ENCODE data around the gene EXOC3. TPM values are rescaled to one million over a fixed set of nuclear protein-coding genes. Genes with fewer than 3 reads are reported as not detected.
"Not testable (repeated sequence)": the region's sequence is repeated elsewhere in the genome, so short reads cannot be mapped to it uniquely, and the experiment has no call there.

EXOC3 gene
- total and polyA plus RNA-seq, 3 experiments from 2014 or later = 42.9 to 52.4 (median 50.2) TPM

DNA sequence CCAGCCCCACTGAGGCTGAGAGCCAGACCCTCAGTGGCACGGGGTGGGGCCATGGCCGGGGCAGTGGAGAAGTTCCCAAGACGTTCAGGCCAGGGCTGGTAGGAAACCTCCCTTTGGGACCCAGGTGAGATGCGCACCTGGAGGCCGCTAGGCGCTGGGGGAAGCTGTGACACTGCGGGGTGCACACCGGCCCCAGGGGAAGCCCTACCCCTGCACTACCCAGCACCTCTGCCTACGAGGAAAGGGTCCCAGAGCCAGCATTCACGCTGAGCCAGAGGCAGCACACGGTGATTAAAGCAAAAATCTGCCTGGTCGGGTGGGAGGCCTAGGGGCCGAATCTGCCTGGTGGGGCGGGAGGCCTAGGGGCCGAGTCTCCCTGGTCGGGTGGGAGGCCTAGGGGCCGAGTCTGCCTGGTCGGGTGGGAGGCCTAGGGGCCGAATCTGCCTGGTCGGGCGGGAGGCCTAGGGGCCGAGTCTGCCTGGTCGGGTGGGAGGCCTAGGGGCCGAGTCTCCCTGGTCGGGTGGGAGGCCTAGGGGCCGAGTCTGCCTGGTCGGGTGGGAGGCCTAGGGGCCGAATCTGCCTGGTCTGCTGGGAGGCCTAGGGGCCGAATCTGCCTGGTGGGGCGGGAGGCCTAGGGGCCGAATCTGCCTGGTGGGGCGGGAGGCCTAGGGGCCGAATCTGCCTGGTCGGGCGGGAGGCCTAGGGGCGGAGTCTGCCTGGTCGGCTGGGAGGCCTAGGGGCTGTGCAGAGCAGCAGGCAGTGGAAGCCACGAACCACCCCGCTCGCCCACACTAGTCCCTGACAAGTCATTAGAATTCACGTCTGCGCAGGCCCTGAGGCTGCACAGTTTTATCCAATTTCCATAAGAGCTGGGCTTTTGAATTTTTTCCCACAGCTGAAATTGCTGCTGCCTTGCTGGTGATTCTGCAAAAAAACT is 27.7 kb upstream of the EXOC3 start:
- H3K36me3 ChIP-seq (ENCODE audit: insufficient read depth, low read length); H3K4me3 ChIP-seq (ENCODE audit: low read length); CTCF ChIA-PET; H3K4me1 ChIP-seq (ENCODE audit: insufficient read depth, low read length); H3K9me3 Mint-ChIP-seq; H3K4me1 Mint-ChIP-seq; H3K9me3 ChIP-seq (ENCODE audit: low read length); H3K36me3 Mint-ChIP-seq; H3K27me3 ChIP-seq (ENCODE audit: insufficient read depth, low read length, poor library complexity, severe bottlenecking); DNase-seq; POLR2A ChIA-PET: not testable (repeated sequence)
- peak overlapping the region; percentile 69 for H3K27ac ChIP-seq (ENCODE audit: low read depth, low read length)
- Mint-ChIP-seq H3K27ac (peak overlapping the region in 2 of 8 donors; percentile 58), H3K27me3 (peaks cover 0 to 12% of the 10 kb centered on the region in 2 donors), H3K4me3 (peak overlapping the region in 1 of 7 donors; percentile 46)

DNA sequence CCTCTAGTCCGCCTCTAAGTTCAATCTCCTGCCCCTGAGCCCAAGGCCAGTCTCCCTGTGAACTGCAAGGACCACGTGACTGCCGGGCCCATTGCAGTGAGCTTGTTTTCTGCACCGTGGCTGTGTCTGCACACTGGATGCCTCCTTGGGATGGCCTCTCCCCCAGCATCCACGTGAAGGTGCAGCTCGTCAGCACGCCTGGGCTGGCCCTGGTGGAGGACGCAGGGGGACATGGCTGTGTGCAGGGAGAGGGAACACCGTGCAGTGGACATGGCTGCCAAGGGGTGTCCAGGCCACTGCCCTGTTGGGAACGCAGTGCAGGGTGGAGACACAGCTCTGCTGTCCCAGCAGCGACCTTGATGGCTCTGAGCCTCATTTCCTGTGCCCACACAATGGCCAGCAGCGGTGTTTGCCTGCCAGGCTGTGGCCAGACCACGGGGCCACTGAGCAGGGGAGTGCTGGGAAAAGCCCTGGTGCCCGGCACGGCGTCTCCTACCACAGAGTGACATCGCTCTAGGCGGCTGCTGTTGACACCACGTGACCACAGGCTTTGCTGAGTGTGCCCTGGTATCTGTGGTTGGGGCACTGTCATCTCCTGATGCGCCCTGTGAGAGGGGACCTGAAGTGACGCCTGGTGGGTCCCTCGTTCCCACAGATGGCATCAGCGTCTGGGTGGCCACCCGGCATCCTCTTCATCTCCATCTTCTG is 26.9 kb upstream of the EXOC3 start:
- H3K27me3 ChIP-seq (ENCODE audit: insufficient read depth, low read length, poor library complexity, severe bottlenecking) = no peaks in the 10 kb centered on the region
- H3K4me3 ChIP-seq (ENCODE audit: low read length) = no peak overlapping the region
- no peaks in the 10 kb centered on the region for H3K9me3 ChIP-seq (ENCODE audit: low read length)
- POLR2A ChIA-PET = no interaction called here
- CTCF ChIA-PET = no interaction called here
- Mint-ChIP-seq H3K27ac (peak overlapping the region in 2 of 8 donors; percentile 58), H3K4me1 (no peaks in the 10 kb centered on the region), H3K4me3 (peak overlapping the region in 1 of 7 donors; percentile 46), H3K27me3 (peaks cover 0 to 6% of the 10 kb centered on the region in 2 donors), H3K9me3 (no peaks in the 10 kb centered on the region), H3K36me3 (no peaks in the 10 kb centered on the region)
- H3K36me3 ChIP-seq (ENCODE audit: insufficient read depth, low read length) = no peaks in the 10 kb centered on the region
- H3K27ac ChIP-seq (ENCODE audit: low read depth, low read length) = peak overlapping the region; percentile 69
- H3K4me1 ChIP-seq (ENCODE audit: insufficient read depth, low read length) = no peaks in the 10 kb centered on the region
- DNase-seq = no peak

DNA sequence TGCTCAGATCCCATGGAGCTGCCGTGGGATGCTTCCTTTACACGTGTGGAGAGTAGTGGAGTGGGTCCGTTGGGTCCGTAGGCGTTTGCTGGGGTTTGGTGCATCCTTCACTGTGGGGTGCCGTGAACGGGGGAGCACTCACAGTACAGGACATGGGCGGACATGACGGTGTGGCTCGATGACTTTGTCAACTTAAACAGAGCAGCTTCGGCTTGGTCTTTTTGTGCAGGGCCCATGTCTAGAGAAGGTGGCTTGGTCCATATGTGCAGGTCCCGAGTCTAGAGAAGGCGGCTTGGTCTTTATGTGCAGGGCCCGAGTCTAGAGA is 26.4 kb upstream of the EXOC3 start:
- no peaks in the 10 kb centered on the region for H3K27me3 ChIP-seq (ENCODE audit: insufficient read depth, low read length, poor library complexity, severe bottlenecking)
- ChIA-PET POLR2A (no interaction called here), CTCF (no interaction called here)
- H3K4me3 ChIP-seq (ENCODE audit: low read length) = no peak overlapping the region
- no peaks in the 10 kb centered on the region for H3K36me3 Mint-ChIP-seq
- no peaks in the 10 kb centered on the region for H3K36me3 ChIP-seq (ENCODE audit: insufficient read depth, low read length)
- H3K27ac ChIP-seq (ENCODE audit: low read depth, low read length) = no peak overlapping the region
- no peak overlapping the region for H3K27ac Mint-ChIP-seq
- no peaks in the 10 kb centered on the region for H3K4me1 ChIP-seq (ENCODE audit: insufficient read depth, low read length)
- H3K4me3 Mint-ChIP-seq = no peak overlapping the region
- H3K4me1 Mint-ChIP-seq = no peaks in the 10 kb centered on the region
- DNase-seq = no peak
- H3K27me3 Mint-ChIP-seq = peaks cover 0 to 3% of the 10 kb centered on the region in 2 donors
- H3K9me3 Mint-ChIP-seq = no peaks in the 10 kb centered on the region
- no peaks in the 10 kb centered on the region for H3K9me3 ChIP-seq (ENCODE audit: low read length)

DNA sequence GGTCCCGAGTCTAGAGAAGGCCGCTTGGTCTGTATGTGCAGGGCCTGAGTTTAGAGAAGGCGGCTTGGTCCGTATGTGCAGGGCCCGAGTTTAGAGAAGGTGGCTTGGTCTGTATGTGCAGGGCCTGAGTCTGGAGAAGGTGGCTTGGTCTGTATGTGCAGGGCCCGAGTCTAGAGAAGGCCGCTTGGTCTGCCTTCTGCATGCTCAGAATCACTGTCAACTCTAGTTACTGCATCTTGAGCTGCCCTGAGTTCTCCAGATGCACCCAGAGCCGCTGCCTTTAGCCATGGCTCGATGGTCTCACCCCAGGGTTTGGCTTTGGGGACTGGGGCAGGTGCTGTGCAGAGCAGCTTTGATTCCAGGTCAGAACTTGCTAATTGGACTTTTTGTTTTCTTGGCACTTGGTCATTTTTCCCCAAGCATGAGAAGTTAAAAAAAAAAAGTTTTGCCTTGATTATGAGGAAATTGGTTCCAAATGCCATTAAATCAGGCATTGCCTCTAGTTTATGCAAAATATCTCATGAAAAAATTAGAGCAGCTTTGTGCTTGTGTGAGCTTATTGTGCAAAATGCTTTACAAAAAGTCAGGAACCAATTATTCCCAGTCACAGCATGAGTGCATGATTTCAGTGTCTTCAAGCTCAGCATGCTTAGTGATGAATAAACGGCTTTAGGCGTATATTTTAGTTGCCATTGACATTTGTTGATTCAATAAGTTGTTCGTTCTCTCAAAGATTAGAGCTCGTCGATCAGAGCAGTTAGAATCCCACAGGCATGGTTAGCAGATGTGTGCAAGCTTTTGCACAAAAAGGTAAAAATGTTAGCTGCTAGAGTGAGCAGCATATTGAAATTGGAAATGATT is 25.4 kb upstream of the EXOC3 start:
- H3K36me3 Mint-ChIP-seq = no peaks in the 10 kb centered on the region
- Histone ChIP-seq H3K27me3 (ENCODE audit: insufficient read depth, low read length, poor library complexity, severe bottlenecking) (no peaks in the 10 kb centered on the region), H3K9me3 (ENCODE audit: low read length) (no peaks in the 10 kb centered on the region), H3K4me1 (ENCODE audit: insufficient read depth, low read length) (no peaks in the 10 kb centered on the region), H3K27ac (ENCODE audit: low read depth, low read length) (no peak overlapping the region), H3K36me3 (ENCODE audit: insufficient read depth, low read length) (no peaks in the 10 kb centered on the region), H3K4me3 (ENCODE audit: low read length) (no peak overlapping the region)
- peak overlapping the region in 2 of 8 donors; percentile 47 to 69 for H3K27ac Mint-ChIP-seq
- no peaks in the 10 kb centered on the region for H3K9me3 Mint-ChIP-seq
- peaks cover 0 to 3% of the 10 kb centered on the region in 2 donors for H3K27me3 Mint-ChIP-seq
- H3K4me3 Mint-ChIP-seq = no peak overlapping the region
- ChIA-PET POLR2A (no interaction called here), CTCF (interaction anchor here (1.1 to 1.4 kb wide), 2 partner anchors 11 to 13 kb away, joined by 3 to 4 read pairs; no protein-coding TSS in a partner anchor)
- no peaks in the 10 kb centered on the region for H3K4me1 Mint-ChIP-seq
- DNase-seq = no peak

DNA sequence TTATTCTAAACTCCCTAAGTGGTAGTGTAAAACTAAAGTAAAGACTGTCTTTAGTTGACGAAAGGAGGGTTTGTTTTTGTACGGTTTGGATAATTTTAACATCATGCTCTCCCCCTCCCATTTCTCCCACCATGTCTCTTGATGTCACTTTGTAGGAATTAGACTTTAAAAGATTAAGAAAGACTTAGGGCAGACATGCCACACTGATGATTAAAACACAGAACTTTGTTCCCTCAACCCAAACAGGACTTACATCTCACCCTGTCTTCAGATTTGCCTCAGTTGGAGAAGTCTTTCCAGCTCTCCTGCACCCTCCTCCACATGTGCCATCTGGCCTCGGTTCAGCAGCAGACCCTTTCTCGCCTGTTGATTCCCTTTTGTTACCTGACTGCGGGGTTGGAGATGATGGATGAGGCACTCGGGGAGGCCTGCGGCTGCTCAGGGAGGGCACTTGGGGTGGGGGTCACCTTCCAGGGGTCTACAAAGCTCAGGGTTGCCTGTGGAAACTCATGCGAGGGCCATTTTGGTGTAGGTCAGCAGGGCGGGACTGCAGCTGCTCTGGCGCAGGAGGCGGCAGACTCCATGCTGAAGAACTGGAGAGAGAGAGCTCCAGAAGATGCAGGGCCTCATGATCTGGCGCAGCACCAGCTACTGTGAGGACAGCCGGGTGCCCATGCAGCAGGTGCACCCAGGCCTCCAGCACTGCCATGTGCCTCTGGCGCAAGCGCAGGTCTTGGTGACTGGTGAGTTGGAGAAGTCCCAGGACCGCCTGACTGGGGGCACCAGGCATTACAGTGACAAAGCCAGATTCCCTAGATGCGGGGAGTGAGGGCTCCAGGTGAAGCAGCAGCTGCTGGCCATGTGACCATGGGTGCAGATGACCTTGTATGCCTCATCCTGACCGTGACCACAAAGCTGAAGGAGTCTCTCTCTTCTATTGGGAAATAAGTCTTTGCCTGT is 24.5 kb upstream of the EXOC3 start:
- H3K4me3 Mint-ChIP-seq = no peak overlapping the region
- no peaks in the 10 kb centered on the region for H3K36me3 Mint-ChIP-seq
- Histone ChIP-seq H3K4me1 (ENCODE audit: insufficient read depth, low read length) (no peaks in the 10 kb centered on the region), H3K9me3 (ENCODE audit: low read length) (no peaks in the 10 kb centered on the region), H3K27me3 (ENCODE audit: insufficient read depth, low read length, poor library complexity, severe bottlenecking) (no peaks in the 10 kb centered on the region), H3K27ac (ENCODE audit: low read depth, low read length) (no peak overlapping the region), H3K36me3 (ENCODE audit: insufficient read depth, low read length) (no peaks in the 10 kb centered on the region), H3K4me3 (ENCODE audit: low read length) (no peak overlapping the region)
- ChIA-PET CTCF (interaction anchor here (1.1 to 1.4 kb wide), 2 partner anchors 11 to 12 kb away, joined by 3 to 4 read pairs; no protein-coding TSS in a partner anchor), POLR2A (no interaction called here)
- no peaks in the 10 kb centered on the region for H3K4me1 Mint-ChIP-seq
- H3K27me3 Mint-ChIP-seq = no peaks in the 10 kb centered on the region
- H3K27ac Mint-ChIP-seq = no peak overlapping the region
- H3K9me3 Mint-ChIP-seq = no peaks in the 10 kb centered on the region
- no peak for DNase-seq

DNA sequence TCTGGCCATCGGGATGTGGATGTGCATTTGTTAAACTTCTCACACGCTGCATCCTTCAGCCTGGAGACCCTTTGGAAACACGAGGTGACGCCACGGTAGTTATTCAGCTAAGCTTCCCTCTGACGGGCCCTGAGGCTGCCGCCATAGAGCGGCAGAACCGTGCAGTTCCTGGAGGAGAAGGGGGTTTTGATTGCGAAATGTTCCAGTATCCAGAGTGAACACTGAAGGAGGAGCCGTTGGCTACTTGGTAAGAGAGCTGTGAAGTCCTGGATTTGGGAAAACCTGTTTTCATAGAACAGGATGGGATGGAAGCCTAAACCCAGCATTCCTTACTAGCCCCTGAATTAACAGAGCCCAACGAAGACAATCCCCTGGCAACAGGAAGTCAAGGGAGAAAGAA is 23.0 kb upstream of the EXOC3 start:
- Histone ChIP-seq H3K4me3 (ENCODE audit: low read length) (no peak overlapping the region), H3K27ac (ENCODE audit: low read depth, low read length) (no peak overlapping the region), H3K36me3 (ENCODE audit: insufficient read depth, low read length) (no peaks in the 10 kb centered on the region), H3K4me1 (ENCODE audit: insufficient read depth, low read length) (no peaks in the 10 kb centered on the region), H3K9me3 (ENCODE audit: low read length) (no peaks in the 10 kb centered on the region), H3K27me3 (ENCODE audit: insufficient read depth, low read length, poor library complexity, severe bottlenecking) (no peaks in the 10 kb centered on the region)
- DNase-seq = no peak
- POLR2A ChIA-PET = no interaction called here
- H3K4me1 Mint-ChIP-seq = no peaks in the 10 kb centered on the region
- CTCF ChIA-PET = no interaction called here
- H3K9me3 Mint-ChIP-seq = no peaks in the 10 kb centered on the region
- no peak overlapping the region for H3K27ac Mint-ChIP-seq
- H3K36me3 Mint-ChIP-seq = no peaks in the 10 kb centered on the region
- no peaks in the 10 kb centered on the region for H3K27me3 Mint-ChIP-seq
- H3K4me3 Mint-ChIP-seq = no peak overlapping the region

DNA sequence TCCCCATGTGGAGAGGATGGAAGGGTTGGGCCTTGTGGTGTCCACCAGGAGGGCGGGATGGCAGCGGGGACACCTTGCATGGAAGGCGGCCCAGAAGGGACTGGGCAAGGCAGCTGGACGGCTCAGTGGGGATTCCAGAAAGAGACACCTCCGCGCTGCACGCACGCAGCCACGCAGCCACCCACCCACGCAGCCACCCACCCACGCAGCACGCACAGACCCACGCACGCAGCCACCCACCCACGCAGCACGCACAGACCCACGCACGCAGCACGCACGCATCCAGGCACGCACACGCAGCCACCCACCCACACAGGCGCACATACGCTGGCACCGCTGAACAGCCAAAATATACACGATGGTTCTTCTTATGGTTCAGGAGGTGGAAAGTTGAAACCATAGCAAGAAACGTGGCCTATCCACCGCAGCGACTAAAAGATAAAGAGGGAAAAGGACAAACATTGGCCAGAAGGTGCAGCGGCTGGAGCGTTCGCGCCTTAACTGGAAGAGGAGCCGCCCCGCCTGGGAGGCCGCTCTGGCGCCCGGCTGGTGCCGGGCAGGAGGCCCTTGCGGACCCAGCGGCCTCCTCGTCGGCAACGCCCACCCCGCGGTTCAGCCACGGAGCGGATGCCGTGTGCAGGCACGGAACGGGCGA is 22.2 kb upstream of the EXOC3 start:
- Histone ChIP-seq H3K4me1 (ENCODE audit: insufficient read depth, low read length) (no peaks in the 10 kb centered on the region), H3K9me3 (ENCODE audit: low read length) (no peaks in the 10 kb centered on the region), H3K27ac (ENCODE audit: low read depth, low read length) (no peak overlapping the region), H3K36me3 (ENCODE audit: insufficient read depth, low read length) (no peaks in the 10 kb centered on the region), H3K27me3 (ENCODE audit: insufficient read depth, low read length, poor library complexity, severe bottlenecking) (no peaks in the 10 kb centered on the region), H3K4me3 (ENCODE audit: low read length) (no peak overlapping the region)
- no peaks in the 10 kb centered on the region for H3K9me3 Mint-ChIP-seq
- H3K27ac Mint-ChIP-seq = peak overlapping the region in 1 of 8 donors; percentile 81
- no peaks in the 10 kb centered on the region for H3K4me1 Mint-ChIP-seq
- no peak for DNase-seq
- no peaks in the 10 kb centered on the region for H3K36me3 Mint-ChIP-seq
- CTCF ChIA-PET = no interaction called here
- POLR2A ChIA-PET = no interaction called here
- no peak overlapping the region for H3K4me3 Mint-ChIP-seq
- H3K27me3 Mint-ChIP-seq = peaks cover 2 to 4% of the 10 kb centered on the region in 2 donors

Data from CD8-positive, alpha-beta memory T cell (primary cell).